DOHH2 (cell line): ENCODE measurements around the gene MACROD1.

ENCODE experiments used
- H3F3A ChIP-seq: fragments of 200-600 bp; sonication (generic), shearing (Covaris generic); 2 replicates; pipeline ENCODE4 v1.6.0; 2016; ENCODE audit warnings: antibody characterized with exemption, mild to moderate bottlenecking; ENCODE audit not compliant: control insufficient read depth, insufficient read depth
- H3K27ac ChIP-seq: fragments of 200-600 bp; sonication (generic); 2 replicates; pipeline ENCODE4 v1.5.1; 2014; ENCODE audit warnings: low read depth, mild to moderate bottlenecking, low read length, moderate library complexity
- H3K27me3 ChIP-seq: fragments of 200-600 bp; sonication (generic); 2 replicates; pipeline ENCODE4 v1.6.1; 2014; ENCODE audit warnings: mild to moderate bottlenecking, low read length, mixed read lengths; ENCODE audit not compliant: control insufficient read depth
- H3K36me3 ChIP-seq: fragments of 200-600 bp; sonication (generic); 2 replicates; pipeline ENCODE4 v1.6.1; 2014; ENCODE audit warnings: mild to moderate bottlenecking, low read length, moderate library complexity, mixed read lengths; ENCODE audit not compliant: control insufficient read depth
- H3K4me1 ChIP-seq: fragments of 200-600 bp; sonication (generic); 2 replicates; pipeline ENCODE4 v1.6.1; 2014; ENCODE audit warnings: mild to moderate bottlenecking, low read length, mixed read lengths; ENCODE audit not compliant: control insufficient read depth
- H3K4me2 ChIP-seq: fragments of 200-600 bp; sonication (generic); 2 replicates; pipeline ENCODE4 v1.6.0; 2014; ENCODE audit warnings: mild to moderate bottlenecking, low read length, moderate library complexity
- H3K4me3 ChIP-seq: fragments of 200-600 bp; sonication (generic); 2 replicates; pipeline ENCODE4 v1.5.1; 2014; ENCODE audit warnings: mild to moderate bottlenecking, low read length, mixed read lengths
- H3K79me2 ChIP-seq: fragments of 200-600 bp; sonication (generic); 2 replicates; pipeline ENCODE4 v1.6.1; 2014; ENCODE audit warnings: mild to moderate bottlenecking, low read length, mixed read lengths; ENCODE audit not compliant: control insufficient read depth
- H3K9me2 ChIP-seq: fragments of 200-600 bp; sonication (generic); replicated peaks from 2 replicates; pipeline ENCODE4 v1.6.1; 2014; ENCODE audit warnings: mild to moderate bottlenecking, low read length, mixed read lengths; ENCODE audit not compliant: control insufficient read depth
- H3K9me3 ChIP-seq: fragments of 200-600 bp; sonication (generic); 2 replicates; pipeline ENCODE4 v1.6.1; 2014; ENCODE audit warnings: antibody characterized with exemption, low read length, mixed read lengths; ENCODE audit not compliant: control insufficient read depth, insufficient read depth
- H4K20me1 ChIP-seq: fragments of 200-600 bp; sonication (generic); 2 replicates; pipeline ENCODE4 v1.6.0; 2014; ENCODE audit warnings: low read depth, mild to moderate bottlenecking, antibody characterized with exemption, low read length, moderate library complexity; ENCODE audit not compliant: control insufficient read depth, insufficient read depth
- CTCF ChIP-seq: fragments of 200-600 bp; sonication (generic); IDR thresholded peaks from one replicate; pipeline ENCODE4 v1.5.1; 2014; ENCODE audit warnings: antibody characterized with exemption, mild to moderate bottlenecking, low read depth, low read length; ENCODE audit not compliant: poor library complexity, severe bottlenecking
- EZH2phosphoT487 ChIP-seq: fragments of 200-600 bp; sonication (generic); IDR thresholded peaks from 2 replicates; pipeline ENCODE4 v1.6.1; 2017; ENCODE audit warnings: borderline replicate concordance, mild to moderate bottlenecking, antibody characterized with exemption, low read length, moderate library complexity, mixed read lengths

The MACROD1 gene

GRCh38 chr11:64132982-64133705 lies 32.8 kb downstream of the MACROD1 start:
- no peaks in the 10 kb centered on the region for H3K36me3 ChIP-seq
- no peaks in the 10 kb centered on the region for H3F3A ChIP-seq
- H3K4me1 ChIP-seq, result no peaks in the 10 kb centered on the region
- no peak overlapping the region for H3K4me2 ChIP-seq
- no peaks in the 10 kb centered on the region for H4K20me1 ChIP-seq
- TF ChIP-seq CTCF, result no peak
- no peak for TF ChIP-seq EZH2phosphoT487
- no peak overlapping the region for H3K27ac ChIP-seq
- H3K27me3 ChIP-seq, result no peaks in the 10 kb centered on the region
- no peaks in the 10 kb centered on the region for H3K9me2 ChIP-seq
- no peak overlapping the region for H3K4me3 ChIP-seq
- no peaks in the 10 kb centered on the region for H3K79me2 ChIP-seq
- H3K9me3 ChIP-seq, result no peaks in the 10 kb centered on the region

- H3K79me2 ChIP-seq, result no peaks in the 10 kb centered on the region
- no peaks in the 10 kb centered on the region for H4K20me1 ChIP-seq
- no peak overlapping the region for H3K27ac ChIP-seq
- no peak overlapping the region for H3K4me3 ChIP-seq
- no peaks in the 10 kb centered on the region for H3K4me1 ChIP-seq
- H3K9me3 ChIP-seq, result no peaks in the 10 kb centered on the region
- no peaks in the 10 kb centered on the region for H3K9me2 ChIP-seq
- TF ChIP-seq CTCF, result no peak
- no peak for TF ChIP-seq EZH2phosphoT487
- no peak overlapping the region for H3K4me2 ChIP-seq
- H3K27me3 ChIP-seq, result no peaks in the 10 kb centered on the region
- H3F3A ChIP-seq, result no peaks in the 10 kb centered on the region
- no peaks in the 10 kb centered on the region for H3K36me3 ChIP-seq
Measured at GRCh38 chr11:64132191-64132771, 33.6 kb downstream of the MACROD1 start.

- TF ChIP-seq EZH2phosphoT487, result no peak
- no peak for TF ChIP-seq CTCF
- no peaks in the 10 kb centered on the region for H3K27me3 ChIP-seq
- no peaks in the 10 kb centered on the region for H3K9me3 ChIP-seq
- H3K4me2 ChIP-seq, result no peak overlapping the region
- no peaks in the 10 kb centered on the region for H3K36me3 ChIP-seq
- no peaks in the 10 kb centered on the region for H3F3A ChIP-seq
- no peaks in the 10 kb centered on the region for H3K9me2 ChIP-seq
- H4K20me1 ChIP-seq, result no peaks in the 10 kb centered on the region
- H3K79me2 ChIP-seq, result no peaks in the 10 kb centered on the region
- H3K4me1 ChIP-seq, result no peaks in the 10 kb centered on the region
- no peak overlapping the region for H3K27ac ChIP-seq
- H3K4me3 ChIP-seq, result no peak overlapping the region
Measured at GRCh38 chr11:64131683-64132190, 34.2 kb downstream of the MACROD1 start.
